Neural cell (in vitro differentiated cells): ENCODE results near the gene POLR1B. TPM values are rescaled to one million over a fixed set of nuclear protein-coding genes. Genes with fewer than 3 reads are reported as not detected.

ENCODE experiments used
- H2AFZ ChIP-seq: fragments of 200-600, 300-800 bp; sonication (generic), shearing (Covaris generic); 2 replicates; pipeline ENCODE4 v1.6.0; 2014; ENCODE audit warnings: low read depth, mild to moderate bottlenecking, antibody characterized with exemption, low read length, moderate library complexity
- H3F3A ChIP-seq: fragments of 200-600 bp; shearing (Covaris generic); 2 replicates; pipeline ENCODE4 v1.6.1; 2016; ENCODE audit warnings: mild to moderate bottlenecking, moderate library complexity, mixed read lengths, antibody characterized with exemption, low read length; ENCODE audit not compliant: insufficient read depth, poor library complexity, severe bottlenecking
- H3K27ac ChIP-seq: fragments of 200-600, 300-800 bp; sonication (generic), shearing (Covaris generic); 2 replicates; pipeline ENCODE4 v1.5.1; 2014; ENCODE audit warnings: mild to moderate bottlenecking, low read length, moderate library complexity
- H3K27me3 ChIP-seq: fragments of 300-800, 200-600 bp; sonication (generic), shearing (Covaris generic); 2 replicates; pipeline ENCODE4 v1.6.0; 2014; ENCODE audit warnings: mild to moderate bottlenecking, low read depth, low read length, moderate library complexity; ENCODE audit not compliant: insufficient read depth
- H3K36me3 ChIP-seq: fragments of 300-800, 200-600 bp; sonication (generic), shearing (Covaris generic); 2 replicates; pipeline ENCODE4 v1.5.1; 2014; ENCODE audit warnings: mild to moderate bottlenecking, antibody characterized with exemption, low read length, moderate library complexity; ENCODE audit not compliant: insufficient read depth
- H3K4me2 ChIP-seq: fragments of 300-800, 200-600 bp; sonication (generic), shearing (Covaris generic); 2 replicates; pipeline ENCODE4 v1.6.0; 2014; ENCODE audit warnings: mild to moderate bottlenecking, low read length
- H3K4me3 ChIP-seq: fragments of 300-800, 200-600 bp; sonication (generic), shearing (Covaris generic); 2 replicates; pipeline ENCODE4 v1.5.1; 2014; ENCODE audit warnings: mild to moderate bottlenecking, low read length, moderate library complexity
- H3K79me2 ChIP-seq: fragments of 200-600 bp; shearing (Covaris generic); replicated peaks from 2 replicates; pipeline ENCODE4 v1.6.0; 2014; ENCODE audit warnings: mild to moderate bottlenecking, low read length, moderate library complexity; ENCODE audit not compliant: insufficient read depth
- H3K9ac ChIP-seq: fragments of 300-800, 200-600 bp; sonication (generic), shearing (Covaris generic); 2 replicates; pipeline ENCODE4 v1.6.1; 2016; ENCODE audit warnings: mild to moderate bottlenecking, low read length, mixed read lengths
- H3K9me2 ChIP-seq: fragments of 200-600 bp; shearing (Covaris generic); 2 replicates; pipeline ENCODE4 v1.6.1; 2016; ENCODE audit warnings: mild to moderate bottlenecking, low read length, mixed read lengths; ENCODE audit not compliant: insufficient read depth
- H3K9me3 ChIP-seq: fragments of 200-600, 300-800 bp; sonication (generic), shearing (Covaris generic); 2 replicates; pipeline ENCODE4 v1.6.1; 2016; ENCODE audit warnings: mild to moderate bottlenecking, mixed run types, low read length, moderate library complexity, mixed read lengths
- H4K20me1 ChIP-seq: fragments of 200-600 bp; shearing (Covaris generic); 2 replicates; pipeline ENCODE4 v1.6.1; 2016; ENCODE audit warnings: mild to moderate bottlenecking, mixed run types; ENCODE audit not compliant: insufficient read depth
- CTCF ChIP-seq: fragments of 450-650 bp; IDR thresholded peaks from 2 replicates; pipeline ENCODE4 v1.5.1; 2014; ENCODE audit warnings: antibody characterized with exemption, mild to moderate bottlenecking, moderate library complexity; ENCODE audit not compliant: poor library complexity, severe bottlenecking
- EP300 ChIP-seq: fragments of 450-650 bp; conservative IDR thresholded peaks from 2 replicates; pipeline ENCODE4 v1.6.1; 2014; ENCODE audit warnings: antibody characterized with exemption, mild to moderate bottlenecking, moderate library complexity; ENCODE audit not compliant: poor library complexity, severe bottlenecking
- EZH2 ChIP-seq: fragments of 200-600, 300-800 bp; shearing (Covaris generic), sonication (generic); IDR thresholded peaks from 2 replicates; pipeline ENCODE4 v1.6.1; 2014; ENCODE audit warnings: antibody characterized with exemption, low read length, borderline replicate concordance, mild to moderate bottlenecking; ENCODE audit not compliant: insufficient read depth, poor library complexity, severe bottlenecking
- MXI1 ChIP-seq: fragments of 450-650 bp; conservative IDR thresholded peaks from 2 replicates; pipeline ENCODE4 v1.6.1; 2014; ENCODE audit warnings: antibody characterized with exemption, mild to moderate bottlenecking; ENCODE audit not compliant: poor library complexity, severe bottlenecking
- POLR2AphosphoS5 ChIP-seq: IDR thresholded peaks from 2 replicates; pipeline ENCODE4 v1.6.1; 2012
- RAD21 ChIP-seq: fragments of 450-650 bp; conservative IDR thresholded peaks from 2 replicates; pipeline ENCODE4 v1.6.1; 2014; ENCODE audit warnings: antibody characterized with exemption, mild to moderate bottlenecking, moderate library complexity
- REST ChIP-seq: IDR thresholded peaks from 2 replicates; pipeline ENCODE4 v1.6.1; 2012; ENCODE audit warnings: borderline replicate concordance
- SMC3 ChIP-seq: fragments of 450-650 bp; conservative IDR thresholded peaks from 2 replicates; pipeline ENCODE4 v1.6.1; 2014; ENCODE audit warnings: antibody characterized with exemption, mild to moderate bottlenecking, moderate library complexity; ENCODE audit not compliant: poor library complexity
- TAF1 ChIP-seq: IDR thresholded peaks from 2 replicates; pipeline ENCODE4 v1.6.1; 2012; ENCODE audit warnings: low read depth
- polyA plus RNA-seq: library from polyadenylated mRNA; depleted of rRNA; stranded (reverse); fragments of >200 nt; gene quantifications from 2 replicates; pipeline ENCODE4 v1.2.3, GENCODE V29; 2014

POLR1B gene
- polyA plus RNA-seq, 1 donor from 2014 or later, result 9.8 TPM

- Histone ChIP-seq H3K4me3 (no peak overlapping the region), H3K9ac (no peak overlapping the region), H3F3A (no peaks in the 10 kb centered on the region), H3K36me3 (no peaks in the 10 kb centered on the region), H3K79me2 (no peaks in the 10 kb centered on the region), H3K27me3 (no peaks in the 10 kb centered on the region), H3K9me3 (no peaks in the 10 kb centered on the region), H4K20me1 (no peaks in the 10 kb centered on the region), H2AFZ (no peak overlapping the region), H3K27ac (no peak overlapping the region), H3K4me2 (no peak overlapping the region), H3K9me2 (no peaks in the 10 kb centered on the region)
- TF ChIP-seq RAD21 (no peak), EP300 (no peak), POLR2AphosphoS5 (no peak), TAF1 (no peak), EZH2 (no peak), SMC3 (no peak), CTCF (no peak), REST (no peak), MXI1 (no peak)
Observed at GRCh38 chr2:112625474-112626114, 83.3 kb downstream of the POLR1B start.

- no peaks in the 10 kb centered on the region for H3K9me3 ChIP-seq
- no peaks in the 10 kb centered on the region for H3F3A ChIP-seq
- TF ChIP-seq CTCF, result peak; percentile 56
- TF ChIP-seq EZH2, result no peak
- TF ChIP-seq REST, result no peak
- no peak for TF ChIP-seq EP300
- no peak for TF ChIP-seq POLR2AphosphoS5
- TF ChIP-seq TAF1, result no peak
- peak; percentile 46 for TF ChIP-seq RAD21
- no peak for TF ChIP-seq MXI1
- TF ChIP-seq SMC3, result peak; percentile 61
- no peak overlapping the region for H3K27ac ChIP-seq
- no peak overlapping the region for H2AFZ ChIP-seq
- H3K79me2 ChIP-seq, result no peaks in the 10 kb centered on the region
- no peaks in the 10 kb centered on the region for H3K36me3 ChIP-seq
- no peaks in the 10 kb centered on the region for H3K9me2 ChIP-seq
- no peaks in the 10 kb centered on the region for H3K27me3 ChIP-seq
- no peak overlapping the region for H3K9ac ChIP-seq
- no peak overlapping the region for H3K4me2 ChIP-seq
- H3K4me3 ChIP-seq, result no peak overlapping the region
- no peaks in the 10 kb centered on the region for H4K20me1 ChIP-seq
Observed at GRCh38 chr2:112626604-112627059, 84.4 kb downstream of the POLR1B start.
